Cerebellar nuclear complex (tissue), 1 donor: ENCODE data around the gene SLC22A3.
"Not testable (repeated sequence)": the region's sequence is repeated elsewhere in the genome, so short reads cannot be mapped to it uniquely, and the experiment has no call there.

Source experiments
- DNase-seq, 2 experiments: peaks; one replicate each; lab custom pipeline; 2025; lab: John Stamatoyannopoulos, UW

The SLC22A3 gene

GRCh38 chr6:160374836-160375560 lies 26.8 kb downstream of the SLC22A3 start:
- no peak for DNase-seq

GRCh38 chr6:160375561-160375949 lies 27.4 kb downstream of the SLC22A3 start:
- DNase-seq = no peak

GRCh38 chr6:160376445-160376844 lies 28.3 kb downstream of the SLC22A3 start:
- DNase-seq = no peak

DNA sequence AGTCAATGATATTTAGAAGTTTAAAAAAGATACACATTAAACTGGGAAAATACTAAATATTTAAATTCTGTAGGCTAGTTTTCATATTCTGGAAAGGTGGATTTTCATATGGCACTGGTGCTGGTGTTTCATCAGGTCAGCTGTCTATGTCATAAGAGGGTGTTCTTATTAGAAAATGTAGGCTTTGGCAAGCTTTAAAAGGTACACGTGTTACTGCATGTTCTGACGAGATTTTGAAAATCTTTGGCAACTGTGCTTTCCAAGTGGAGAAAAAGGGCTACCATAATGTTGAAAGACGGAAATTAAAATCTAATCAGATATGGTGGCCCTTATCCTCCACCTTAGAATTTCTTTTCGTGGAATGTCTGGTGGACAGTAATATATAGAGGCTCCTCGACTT lies 30.0 kb downstream of the SLC22A3 start:
- DNase-seq = no peak

DNA sequence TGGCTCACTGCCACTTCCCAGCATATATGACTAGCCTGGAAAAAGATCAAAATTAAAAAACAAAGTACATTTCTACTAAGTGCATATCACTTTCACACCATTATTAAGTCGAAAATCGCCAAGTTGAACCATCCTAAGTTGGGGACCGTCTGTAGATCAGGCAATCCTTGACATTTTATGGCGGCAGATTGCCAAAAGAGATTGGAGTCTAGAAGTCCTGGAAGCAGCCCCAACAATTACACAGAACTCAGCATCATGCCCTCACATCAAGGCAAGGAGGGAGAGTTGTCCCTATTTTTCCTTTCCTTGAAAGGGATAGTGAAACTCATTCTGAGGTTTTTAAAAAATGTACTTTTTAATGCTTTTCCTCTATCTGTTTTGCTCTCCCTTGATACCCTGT lies 30.7 kb downstream of the SLC22A3 start:
- DNase-seq = no peak

GRCh38 chr6:160379466-160379865 lies 31.3 kb downstream of the SLC22A3 start:
- DNase-seq = no peak

DNA sequence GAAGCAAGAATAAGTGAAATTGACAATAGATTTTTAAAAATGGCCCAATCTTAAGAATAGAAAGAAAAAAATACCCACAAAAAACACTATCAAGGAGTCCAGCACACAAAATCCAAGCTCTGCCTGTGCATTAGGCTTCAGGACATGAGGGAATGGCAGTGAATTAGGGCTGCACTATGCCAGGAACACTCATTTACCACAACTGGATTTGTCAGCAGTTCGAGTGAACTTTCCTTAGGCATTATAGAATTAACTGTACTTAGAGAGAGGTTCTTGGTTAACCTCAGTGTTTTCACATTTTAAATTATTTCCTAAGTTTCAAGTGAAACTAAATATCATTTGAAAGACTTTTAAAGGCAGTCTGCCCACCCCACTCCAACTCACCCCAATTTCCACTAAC lies 34.8 kb downstream of the SLC22A3 start:
- no peak for DNase-seq

- no peak for DNase-seq
Measured at GRCh38 chr6:160386869-160387530, 38.8 kb downstream of the SLC22A3 start.

- DNase-seq = no peak
Measured at GRCh38 chr6:160387916-160388643, 39.9 kb downstream of the SLC22A3 start.

DNA sequence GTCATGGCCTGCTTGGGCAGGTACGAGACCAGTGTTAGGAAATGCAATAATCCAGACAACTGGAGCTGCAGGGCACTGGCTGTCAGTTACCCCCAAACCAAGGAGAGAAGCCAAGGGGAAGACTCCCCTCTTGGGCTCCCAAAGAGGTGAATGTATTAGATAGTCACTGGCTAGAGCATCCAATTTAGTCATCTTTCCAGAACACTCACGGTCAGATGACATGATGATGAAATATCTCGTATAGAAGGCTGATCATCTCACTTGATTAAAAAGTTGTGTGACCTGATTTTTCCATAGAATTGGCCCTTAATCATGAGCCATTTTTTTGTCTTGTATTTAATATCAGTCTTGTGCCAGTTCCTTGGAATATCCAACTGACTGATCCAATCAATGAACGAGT lies 40.7 kb downstream of the SLC22A3 start:
- no peak for DNase-seq

DNA sequence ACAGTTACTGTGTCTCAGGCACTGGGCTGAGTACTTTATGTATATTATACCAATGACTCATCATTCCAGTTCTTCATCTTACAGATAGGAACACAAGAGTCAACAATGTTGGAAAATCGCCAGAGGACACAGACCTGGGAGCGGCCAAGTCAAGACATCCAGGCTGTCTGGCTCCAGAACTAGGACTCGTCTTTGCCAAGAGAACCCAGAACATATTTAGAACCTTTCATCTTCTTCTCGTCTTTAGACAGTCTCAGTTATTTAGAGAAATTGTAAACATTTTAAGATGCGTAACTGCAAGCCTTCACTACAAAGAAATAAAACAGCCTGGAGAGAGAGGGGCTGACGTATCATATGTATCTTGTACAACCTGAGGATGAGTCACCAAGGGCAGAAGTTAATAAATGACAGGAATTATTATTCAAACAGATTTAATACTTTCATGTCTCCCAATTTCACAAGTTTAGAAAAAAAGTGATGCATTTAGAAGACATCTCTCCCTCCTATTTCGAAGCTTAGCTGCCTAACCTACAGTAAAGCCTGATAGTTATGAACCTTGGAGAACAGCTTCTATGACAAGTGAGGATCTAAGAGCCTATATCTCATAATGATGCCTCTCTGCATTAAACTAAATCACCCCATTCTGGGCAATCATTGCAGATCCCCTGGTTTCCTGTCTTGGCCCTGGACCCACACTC lies 43.4 kb downstream of the SLC22A3 start:
- DNase-seq = no peak

DNA sequence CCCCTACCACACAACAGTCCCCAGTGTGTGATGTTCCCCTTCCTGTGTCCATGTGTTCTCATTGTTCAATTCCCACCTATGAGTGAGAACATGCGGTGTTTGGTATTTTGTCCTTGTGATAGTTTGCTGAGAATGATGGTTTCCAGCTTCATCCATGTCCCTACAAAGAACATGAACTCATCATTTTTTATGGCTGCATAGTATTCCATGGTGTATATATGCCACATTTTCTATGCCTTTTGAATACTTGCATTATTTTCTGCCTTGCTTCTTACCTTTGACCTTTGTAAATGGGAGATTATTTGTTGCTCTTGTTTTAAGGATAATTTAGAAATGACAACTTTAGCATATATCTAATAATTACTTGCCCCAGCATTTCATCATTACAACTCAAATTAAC lies 45.3 kb downstream of the SLC22A3 start:
- DNase-seq = not testable (repeated sequence)

- DNase-seq = no peak
Measured at GRCh38 chr6:160393891-160394653, 45.9 kb downstream of the SLC22A3 start.

DNA sequence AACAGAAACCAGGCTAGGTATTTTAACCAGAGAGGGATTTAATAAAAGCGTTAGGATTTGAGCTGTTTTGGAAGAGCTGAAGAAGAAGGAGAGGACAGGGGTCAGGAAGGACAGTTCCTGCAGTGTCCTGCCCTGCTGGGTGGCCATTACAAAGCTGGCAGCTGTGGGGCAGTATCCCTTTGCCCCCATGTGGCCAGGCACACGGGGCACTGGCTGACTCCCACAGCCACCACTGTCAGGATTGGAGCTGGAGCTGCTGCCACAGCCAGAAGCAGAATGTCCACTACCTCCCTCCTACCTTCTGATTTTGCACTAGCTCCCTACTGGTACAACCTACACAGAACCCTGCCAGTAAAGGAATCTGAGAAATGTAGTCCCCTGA lies 46.5 kb downstream of the SLC22A3 start:
- DNase-seq = no peak

DNA sequence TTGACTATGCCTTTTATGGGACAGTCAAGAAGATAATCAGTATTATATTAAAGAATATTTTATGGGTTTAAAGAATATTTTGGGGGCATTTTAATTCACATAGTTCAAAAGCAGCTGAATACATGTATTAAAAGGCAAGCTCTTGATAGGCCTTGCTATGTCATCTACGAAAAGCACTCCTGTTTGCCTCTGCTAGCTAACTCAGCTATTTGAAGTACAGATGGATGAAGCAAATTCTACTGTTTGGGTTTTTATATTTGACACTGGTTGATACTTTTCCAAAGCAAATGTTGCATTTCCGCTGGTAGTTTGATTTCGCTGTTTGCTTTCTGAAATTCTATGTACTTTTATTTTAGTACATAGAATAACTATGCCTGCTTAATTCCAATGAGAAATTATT lies 47.0 kb downstream of the SLC22A3 start:
- DNase-seq = no peak

DNA sequence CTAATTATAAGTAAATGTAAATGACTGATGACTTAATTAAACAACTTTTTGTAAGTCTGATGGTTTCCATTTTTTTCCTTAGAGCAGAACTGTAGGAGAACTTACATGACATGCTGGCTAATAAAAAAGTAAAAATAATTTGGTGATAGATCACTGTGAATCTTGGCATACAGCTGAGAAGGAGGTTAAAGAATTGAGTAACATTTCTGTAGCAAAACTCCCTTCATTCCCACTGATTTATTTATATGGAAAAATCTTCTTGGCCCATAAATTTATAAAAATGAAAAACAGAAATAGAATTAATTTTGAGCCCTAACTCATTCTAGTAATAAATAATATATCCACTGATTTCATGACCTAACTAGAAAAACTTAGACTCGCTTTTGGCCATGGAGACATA lies 48.1 kb downstream of the SLC22A3 start:
- no peak for DNase-seq

DNA sequence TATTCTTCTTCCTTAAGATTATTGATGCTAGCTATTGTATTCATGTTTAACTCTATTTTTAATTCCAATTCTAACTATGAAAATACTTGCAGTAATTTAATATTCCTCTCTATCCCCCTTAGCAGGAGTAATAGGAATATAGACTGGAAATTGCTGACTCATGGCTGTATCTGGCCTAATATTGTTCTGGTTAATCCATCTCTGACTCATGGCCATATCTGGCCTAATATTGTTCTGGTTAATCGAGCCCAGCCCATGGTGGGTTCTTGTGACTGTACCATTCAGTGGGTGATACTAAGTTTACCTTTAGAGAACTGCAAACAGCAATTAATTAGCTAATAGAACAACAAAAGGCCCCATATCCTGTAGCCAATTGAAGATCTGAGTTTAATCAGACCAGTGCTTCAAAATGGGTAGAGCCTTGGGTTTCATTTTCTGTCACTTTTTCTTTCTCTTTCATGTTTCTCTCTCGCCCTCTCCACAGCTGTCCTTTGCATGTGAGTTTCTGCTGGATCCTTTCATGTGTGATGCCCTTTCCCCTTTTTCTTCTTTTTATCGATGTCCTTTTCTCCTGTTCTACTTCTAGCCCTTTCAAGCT lies 50.6 kb downstream of the SLC22A3 start:
- DNase-seq = no peak

DNA sequence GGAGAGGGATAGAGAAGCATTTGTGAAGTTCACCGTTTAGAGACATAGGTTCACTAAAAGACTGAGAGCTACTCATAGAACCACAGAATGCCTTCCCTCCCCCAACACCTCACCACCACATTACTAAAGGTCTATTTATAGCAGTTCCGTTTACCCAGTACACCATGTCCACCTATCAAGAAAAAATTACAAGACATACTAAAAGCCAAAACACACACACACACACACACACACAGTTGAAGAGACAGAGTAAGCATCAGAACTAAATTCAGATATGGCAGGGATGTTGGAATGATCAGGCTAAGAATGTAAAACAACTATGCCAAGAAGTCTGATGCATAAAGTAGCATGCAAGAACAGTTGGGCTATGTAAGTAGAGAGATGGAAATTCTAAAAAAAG lies 52.3 kb downstream of the SLC22A3 start:
- DNase-seq = no peak

GRCh38 chr6:160408528-160408927 lies 60.4 kb downstream of the SLC22A3 start:
- DNase-seq = no peak

DNA sequence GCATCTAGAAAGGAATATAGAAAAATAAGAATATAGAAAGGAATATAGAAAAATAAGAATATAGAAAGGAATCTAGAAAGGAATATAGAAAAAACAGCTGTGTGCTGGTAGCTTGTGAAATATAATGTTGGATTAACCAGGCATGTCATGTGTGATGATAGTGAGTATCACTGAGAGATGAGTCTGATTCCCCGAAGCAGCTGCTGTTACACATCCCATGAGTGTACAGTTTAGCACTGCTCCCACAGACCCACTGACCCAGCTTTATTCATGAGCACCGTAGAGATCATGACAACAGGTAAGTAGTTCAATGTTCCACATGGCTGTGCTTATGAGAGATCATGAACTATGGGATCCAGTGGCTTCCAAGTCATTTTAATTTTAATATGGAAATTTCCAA lies 64.8 kb downstream of the SLC22A3 start:
- no peak for DNase-seq

GRCh38 chr6:160417146-160417545 lies 69.0 kb downstream of the SLC22A3 start:
- no peak for DNase-seq
